ENCODE measurements around the gene SSH2.
A peak's percentile ranks its signal among the peaks of the same experiment; 100 is the strongest.
"Not testable (repeated sequence)": the region's sequence is repeated elsewhere in the genome, so short reads cannot be mapped to it uniquely, and the experiment has no call there.

SSH2 gene, protein sequence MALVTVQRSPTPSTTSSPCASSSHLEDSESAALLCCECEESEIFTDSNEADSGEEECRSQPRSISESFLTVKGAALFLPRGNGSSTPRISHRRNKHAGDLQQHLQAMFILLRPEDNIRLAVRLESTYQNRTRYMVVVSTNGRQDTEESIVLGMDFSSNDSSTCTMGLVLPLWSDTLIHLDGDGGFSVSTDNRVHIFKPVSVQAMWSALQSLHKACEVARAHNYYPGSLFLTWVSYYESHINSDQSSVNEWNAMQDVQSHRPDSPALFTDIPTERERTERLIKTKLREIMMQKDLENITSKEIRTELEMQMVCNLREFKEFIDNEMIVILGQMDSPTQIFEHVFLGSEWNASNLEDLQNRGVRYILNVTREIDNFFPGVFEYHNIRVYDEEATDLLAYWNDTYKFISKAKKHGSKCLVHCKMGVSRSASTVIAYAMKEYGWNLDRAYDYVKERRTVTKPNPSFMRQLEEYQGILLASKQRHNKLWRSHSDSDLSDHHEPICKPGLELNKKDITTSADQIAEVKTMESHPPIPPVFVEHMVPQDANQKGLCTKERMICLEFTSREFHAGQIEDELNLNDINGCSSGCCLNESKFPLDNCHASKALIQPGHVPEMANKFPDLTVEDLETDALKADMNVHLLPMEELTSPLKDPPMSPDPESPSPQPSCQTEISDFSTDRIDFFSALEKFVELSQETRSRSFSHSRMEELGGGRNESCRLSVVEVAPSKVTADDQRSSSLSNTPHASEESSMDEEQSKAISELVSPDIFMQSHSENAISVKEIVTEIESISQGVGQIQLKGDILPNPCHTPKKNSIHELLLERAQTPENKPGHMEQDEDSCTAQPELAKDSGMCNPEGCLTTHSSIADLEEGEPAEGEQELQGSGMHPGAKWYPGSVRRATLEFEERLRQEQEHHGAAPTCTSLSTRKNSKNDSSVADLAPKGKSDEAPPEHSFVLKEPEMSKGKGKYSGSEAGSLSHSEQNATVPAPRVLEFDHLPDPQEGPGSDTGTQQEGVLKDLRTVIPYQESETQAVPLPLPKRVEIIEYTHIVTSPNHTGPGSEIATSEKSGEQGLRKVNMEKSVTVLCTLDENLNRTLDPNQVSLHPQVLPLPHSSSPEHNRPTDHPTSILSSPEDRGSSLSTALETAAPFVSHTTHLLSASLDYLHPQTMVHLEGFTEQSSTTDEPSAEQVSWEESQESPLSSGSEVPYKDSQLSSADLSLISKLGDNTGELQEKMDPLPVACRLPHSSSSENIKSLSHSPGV (N-terminal part only)

DNA sequence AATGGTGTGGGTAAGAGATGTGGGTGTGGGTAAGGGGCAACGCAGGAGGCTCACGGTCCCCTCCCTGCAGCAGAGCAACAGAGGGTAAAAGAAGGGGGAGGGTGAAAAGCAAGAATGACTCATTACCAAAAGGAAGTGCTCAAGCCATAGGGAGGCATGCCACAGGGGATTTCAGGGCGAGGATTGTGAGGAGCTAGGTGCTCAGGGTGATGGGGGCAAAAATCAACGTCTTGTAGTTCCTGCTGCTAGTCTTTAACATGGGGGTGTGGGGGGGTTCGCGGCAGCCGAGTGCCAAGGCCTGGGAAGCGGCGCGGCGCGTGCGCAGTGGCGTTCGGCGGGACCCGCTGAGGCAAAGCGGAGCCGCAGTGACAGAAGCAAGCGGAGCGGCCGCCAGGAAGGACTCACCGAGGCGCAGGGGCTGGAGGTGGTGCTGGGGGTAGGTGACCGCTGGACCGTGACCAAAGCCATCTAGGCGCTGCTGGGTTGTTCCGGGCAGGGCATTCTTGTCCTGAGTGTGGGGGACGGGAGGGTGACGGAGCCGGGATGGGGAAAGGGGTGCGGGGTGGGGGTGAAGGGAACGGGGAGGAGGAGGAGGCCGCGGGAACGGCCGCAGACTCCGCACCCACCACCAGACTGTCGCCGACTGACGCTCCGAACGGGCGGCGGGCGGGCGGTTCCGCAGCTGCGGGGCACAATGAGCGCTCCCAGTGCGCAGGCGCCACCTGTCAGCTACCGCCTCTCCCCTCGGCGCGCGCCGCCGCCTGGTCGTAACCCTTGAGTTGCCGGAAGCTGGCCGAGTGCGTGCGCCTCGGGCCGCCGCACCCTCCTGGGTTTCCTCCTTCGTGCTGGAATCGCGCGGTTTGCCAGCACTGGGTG is at the start of gene SSH2:
Gene SSH2, minus strand, starts transcription at position 696 of the 876 bp plus-strand sequence. Its CDS starts 228 bp downstream, at position 468.
- peak; percentile 74 to 82 (median 80) for DNase-seq (ENCODE audit: low read depth in 3 of 3)

DNA sequence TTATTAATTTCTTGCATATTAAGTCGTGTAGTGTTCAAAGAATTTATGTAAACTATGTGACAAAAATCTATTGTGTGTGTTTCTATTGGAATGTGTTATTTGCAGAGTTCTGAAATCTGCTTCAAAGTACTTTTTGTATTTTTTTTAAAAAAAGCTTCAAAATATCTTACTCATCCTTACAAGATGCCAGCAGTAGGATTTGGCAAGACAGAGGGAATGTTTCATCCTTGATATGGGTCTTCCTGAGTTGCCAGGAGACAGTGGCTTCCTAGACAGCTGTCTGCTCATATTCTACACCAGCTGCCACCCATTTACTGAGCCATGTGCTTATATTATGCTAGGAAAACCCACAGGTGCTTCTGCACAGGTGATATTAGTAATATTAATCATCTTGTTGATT is 47.8 kb upstream of the SSH2 start:
- no peak for DNase-seq (ENCODE audit: low read depth in 3 of 3)

DNA sequence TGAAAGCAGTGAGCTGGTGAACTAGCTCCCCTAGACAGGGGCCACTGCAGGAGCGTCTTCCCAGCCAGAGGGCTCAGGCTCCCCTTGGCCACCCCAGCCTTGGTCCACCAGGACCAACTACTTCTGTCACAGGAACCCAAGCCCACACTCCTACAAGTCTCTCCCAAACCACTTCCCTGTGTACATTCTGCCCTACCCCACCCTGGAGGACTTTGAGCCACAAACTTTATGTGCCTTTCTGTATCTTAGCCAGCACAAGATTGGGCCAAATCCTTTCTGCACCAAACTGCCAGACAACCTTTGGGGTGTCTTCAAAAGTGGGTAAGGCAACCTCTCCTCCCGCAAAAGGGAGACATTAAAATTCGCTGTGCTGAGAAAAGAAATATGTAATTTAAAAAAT is 43.0 kb upstream of the SSH2 start:
- no peak for DNase-seq (ENCODE audit: low read depth in 3 of 3)

DNA sequence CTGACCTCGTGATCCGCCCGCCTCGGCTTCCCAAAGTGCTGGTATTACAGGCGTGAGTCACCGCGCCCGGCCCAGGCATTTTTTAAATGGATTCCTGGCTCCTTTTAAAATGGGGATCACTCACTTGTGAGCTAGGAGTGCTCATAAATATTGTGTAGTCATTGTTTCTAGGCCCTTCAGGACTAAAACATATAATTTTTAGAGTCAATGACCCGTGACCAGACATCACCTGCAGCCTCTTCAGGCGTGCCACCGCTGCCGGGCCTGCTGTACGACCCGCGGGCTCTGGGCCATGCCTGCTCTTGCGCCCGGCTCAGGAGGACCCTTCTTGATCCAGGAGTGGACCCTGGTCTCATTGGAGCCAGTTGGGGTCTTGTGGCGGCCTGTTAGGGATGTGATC is 42.2 kb upstream of the SSH2 start:
- no peak for DNase-seq (ENCODE audit: low read depth in 3 of 3)

DNA sequence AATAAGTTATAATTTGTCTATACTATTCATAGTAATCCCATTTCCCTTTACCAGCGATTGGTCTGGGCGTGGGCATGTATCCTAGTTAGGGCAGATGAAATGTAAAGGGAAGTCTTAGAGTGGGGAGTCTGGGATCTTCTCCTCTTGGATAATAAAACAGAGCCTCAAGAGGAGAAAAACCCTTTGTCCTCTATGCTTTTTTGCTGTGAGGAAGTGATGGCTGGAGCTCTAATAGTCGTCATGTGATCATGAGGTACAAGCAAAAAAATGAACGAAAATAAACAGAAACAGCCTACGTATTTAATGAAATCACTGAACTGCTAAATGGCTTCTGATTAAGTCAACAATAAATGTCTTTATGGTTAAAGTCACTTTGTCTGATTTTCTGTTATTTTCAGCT is 38.2 kb upstream of the SSH2 start:
- no peak for DNase-seq (ENCODE audit: low read depth in 3 of 3)

DNA sequence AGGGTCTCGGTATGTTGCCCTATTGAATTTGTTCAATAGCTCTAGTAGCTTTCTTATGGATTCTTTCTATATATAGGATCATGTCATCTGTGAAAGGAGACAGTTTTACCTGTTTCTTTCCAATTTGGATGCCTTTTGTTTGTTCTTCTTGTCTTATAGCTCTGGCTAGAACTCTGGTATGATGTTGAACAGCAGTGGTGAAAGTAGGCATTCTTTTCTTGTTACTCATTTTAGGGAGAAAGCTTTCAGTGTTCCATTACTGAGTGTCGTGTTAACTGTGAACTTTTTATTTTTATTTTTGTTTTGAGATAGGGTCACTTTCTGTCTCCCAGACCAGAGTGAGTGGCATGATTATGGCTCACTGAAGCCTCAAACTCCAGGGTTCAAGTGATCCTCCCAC is 32.6 kb upstream of the SSH2 start:
- no peak for DNase-seq (ENCODE audit: low read depth in 3 of 3)

DNA sequence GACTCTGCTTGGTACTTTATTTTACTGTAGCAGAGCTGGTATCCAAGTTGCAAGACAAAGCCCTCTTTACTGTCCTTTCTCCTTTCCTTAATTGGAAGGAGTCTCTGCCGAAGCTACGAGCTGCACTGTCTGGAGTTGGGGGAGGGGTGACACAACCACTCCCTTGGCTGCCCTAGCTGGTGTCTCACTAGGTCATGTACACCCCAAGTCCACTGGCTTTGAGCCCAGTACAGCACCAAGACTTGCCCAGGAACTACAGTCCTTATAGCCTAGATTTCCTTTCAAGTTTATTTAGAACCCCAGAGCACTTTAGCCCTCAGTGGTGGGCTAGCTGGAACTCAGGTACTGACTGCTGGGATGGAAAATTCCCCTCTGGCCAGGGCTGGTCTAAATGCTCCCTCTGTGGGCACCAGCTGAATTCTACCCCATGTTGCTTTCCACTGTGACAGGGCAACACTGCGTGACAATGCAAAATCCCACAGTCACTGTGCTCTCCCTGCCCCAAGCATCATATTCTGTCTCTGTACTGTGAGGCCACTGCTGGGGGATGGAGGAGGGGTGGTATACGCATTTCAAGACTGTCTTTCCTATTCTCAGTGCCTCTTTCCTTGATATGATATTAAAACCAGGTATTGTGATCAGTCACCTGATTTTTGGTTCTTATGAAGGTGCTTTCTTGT is 29.8 kb upstream of the SSH2 start:
- no peak for DNase-seq (ENCODE audit: low read depth in 3 of 3)

DNA sequence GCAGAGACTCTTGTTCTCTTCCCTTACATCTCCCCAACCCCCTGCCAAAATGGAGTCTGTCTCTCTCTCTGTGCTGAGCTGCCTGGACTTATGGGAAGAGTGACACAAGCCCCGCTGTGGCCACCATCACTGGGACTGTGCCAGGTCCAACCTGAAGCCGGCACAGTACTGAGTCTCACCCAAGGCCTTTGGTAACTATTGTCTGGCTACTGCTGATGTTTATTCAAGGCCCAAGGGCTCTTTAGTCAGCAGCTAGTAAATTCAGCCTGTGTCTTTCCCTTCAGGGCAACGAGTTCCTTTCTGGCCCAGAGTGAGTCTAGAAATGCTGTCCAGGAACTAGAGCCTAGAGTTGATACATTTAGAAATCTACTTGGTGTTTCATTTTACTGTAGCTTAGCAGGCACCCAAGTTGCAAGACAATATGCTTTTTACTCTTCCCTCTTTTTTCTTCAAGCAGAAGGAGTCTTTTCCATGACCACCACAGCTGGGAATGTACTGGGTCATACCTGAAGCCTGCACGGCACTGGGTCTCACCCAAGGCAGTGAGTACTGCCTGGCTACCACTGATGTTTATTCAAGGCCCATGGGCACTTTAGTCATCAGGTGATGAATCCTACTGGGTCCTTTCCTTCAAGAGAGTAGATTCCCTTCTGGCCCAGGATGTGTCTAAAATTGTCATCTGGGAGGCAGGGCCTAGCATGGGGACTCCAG is 29.1 kb upstream of the SSH2 start:
- DNase-seq (ENCODE audit: low read depth in 3 of 3): no peak

DNA sequence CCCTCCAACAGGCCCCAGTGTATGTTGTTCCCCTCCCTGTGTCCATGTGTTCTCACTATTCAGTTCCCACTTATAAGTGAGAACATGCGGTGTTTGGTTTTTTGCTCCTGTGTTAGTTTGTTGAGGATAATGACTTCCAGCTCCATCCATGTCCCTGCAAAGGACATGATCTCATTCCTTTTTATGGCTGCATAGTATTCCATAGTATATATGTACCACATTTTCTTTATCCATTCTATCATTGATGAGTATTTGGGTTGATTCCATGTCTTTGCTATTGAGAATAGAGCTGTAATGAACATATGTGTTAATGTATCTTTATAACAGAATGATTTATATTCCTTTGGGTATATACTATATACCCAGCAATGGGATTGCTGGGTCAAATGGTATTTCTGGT is 27.5 kb upstream of the SSH2 start:
- DNase-seq (ENCODE audit: low read depth in 3 of 3): not testable (repeated sequence)

DNA sequence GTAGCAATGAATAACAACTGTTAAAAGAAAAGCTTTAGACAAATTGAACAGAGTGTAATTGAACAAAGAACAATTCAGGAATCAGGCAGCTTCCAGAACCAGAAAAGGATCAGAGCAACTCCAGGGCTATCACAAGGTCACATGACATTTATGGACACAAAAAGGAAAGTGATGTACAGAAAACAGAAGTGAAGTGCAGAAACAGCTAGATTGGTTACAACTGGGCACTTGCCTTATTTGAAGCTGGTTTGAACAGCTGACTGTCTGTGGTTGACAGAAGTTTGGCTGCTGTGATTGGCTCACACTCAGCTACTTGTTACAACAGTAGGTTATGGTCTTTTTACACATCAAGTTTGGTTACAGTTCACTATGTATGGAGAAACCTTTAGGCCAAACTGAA is 26.2 kb upstream of the SSH2 start:
- no peak for DNase-seq (ENCODE audit: low read depth in 3 of 3)

DNA sequence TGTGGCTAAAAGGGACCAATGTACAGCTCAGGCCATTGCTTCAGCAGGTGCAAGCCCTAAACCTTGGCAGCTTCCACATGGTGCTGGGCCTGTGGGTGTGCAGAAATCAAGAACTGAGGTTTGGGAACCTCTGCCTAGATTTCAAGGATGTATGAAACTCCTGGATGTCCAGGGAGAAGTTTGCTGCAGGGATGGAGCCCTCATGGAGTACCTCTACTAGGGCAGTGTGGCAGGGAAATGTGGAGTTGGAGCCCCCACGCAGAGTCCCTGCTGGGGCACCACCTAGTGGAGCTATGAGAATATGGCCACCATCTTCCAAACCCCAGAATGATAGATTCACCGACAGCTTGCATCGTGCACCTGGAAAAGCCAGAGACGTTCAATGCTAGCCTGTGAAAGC is 24.4 kb upstream of the SSH2 start:
- no peak for DNase-seq (ENCODE audit: low read depth in 3 of 3)

DNA sequence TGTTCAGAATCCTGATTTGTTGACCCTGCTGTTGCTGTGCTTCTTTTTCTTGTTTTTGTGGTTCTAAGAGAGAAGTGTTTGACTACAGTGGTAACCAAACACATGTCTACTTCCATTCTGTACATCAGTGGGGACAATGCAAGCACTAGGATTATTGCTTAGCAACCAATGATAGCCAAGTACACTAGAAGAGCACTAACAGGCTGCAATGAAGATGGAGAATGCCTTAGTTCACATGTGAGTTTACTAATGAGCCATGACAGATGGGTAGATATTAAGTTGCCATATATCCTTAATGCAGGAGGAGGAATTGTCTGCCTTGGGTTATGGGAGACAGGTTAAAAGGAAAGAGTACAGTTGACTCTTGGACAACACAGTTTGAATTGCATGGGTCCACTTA is 19.7 kb upstream of the SSH2 start:
- DNase-seq (ENCODE audit: low read depth in 3 of 3): no peak

DNA sequence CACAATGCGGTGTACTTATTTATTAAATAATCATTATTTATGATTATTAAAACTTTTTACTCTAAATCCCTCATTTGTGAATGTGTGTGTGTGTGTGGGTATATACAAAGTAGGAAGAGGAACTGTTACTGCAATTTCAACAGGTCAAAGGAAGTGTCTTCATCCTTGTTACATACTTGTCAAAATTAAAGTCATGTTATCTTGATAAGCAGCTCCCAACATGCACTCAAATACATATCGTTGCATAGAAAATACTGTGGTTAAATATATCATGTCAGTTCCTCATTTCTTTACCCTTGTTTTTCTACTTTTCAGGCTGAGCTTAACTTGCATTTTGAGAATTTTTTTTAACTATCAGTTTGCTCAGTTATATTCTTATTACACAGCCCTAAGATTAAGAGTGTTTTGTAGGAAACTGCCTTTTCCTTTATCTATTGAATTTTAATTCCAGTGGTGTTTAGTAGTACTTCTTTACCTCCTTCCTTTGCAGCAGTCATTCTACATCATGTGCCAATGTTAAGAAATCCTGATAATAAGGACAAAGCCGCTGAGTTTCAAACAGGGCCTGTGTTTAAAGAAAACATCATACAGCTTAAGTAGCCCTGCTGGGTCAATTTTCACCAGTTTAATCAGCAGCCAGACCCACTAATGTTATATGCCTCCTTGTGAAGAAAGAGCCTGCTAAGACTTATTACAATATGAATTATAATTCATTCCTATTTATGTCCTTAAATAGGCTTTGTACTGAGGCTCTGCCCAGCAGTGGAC is 18.6 kb upstream of the SSH2 start:
- DNase-seq (ENCODE audit: low read depth in 3 of 3): no peak

DNA sequence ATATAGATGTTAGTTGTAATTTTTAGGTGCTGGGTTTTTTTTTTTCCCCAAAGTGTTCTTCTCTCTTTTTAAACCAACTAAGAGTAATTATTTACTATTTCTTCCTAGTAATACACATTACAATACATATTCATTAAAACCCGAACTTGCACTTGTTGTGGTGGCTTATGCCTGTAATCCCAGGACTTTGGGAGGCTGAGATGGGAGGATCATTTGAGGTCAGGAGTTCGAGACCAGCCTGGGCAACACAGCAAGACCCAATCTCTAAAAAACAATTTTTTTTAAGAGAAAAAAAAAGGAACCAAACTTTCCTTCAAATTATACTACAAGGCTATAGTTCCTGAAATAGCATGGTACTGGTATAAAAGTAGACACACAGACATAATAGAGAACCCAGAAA is 15.3 kb upstream of the SSH2 start:
- no peak for DNase-seq (ENCODE audit: low read depth in 3 of 3)

DNA sequence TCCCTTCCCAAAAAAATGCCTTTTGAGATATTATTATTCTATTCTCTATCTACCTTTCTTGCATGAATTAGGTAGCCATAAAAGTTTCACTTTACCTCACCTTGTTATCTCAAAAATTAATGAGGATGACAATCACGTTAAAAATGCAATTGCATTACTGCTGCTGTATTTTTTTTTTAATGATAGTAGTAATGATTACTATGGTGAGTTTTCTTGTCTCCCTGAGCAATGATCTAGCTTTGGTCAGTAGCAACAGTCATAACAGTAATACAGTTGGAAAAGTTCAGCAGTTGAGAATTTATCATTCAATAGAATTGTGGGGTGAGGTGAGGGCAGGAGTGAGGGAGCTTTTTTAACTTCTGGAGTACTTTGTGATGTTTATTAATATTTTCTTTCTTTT is 11.3 kb upstream of the SSH2 start, which contains the start of gene EFCAB5:
Gene EFCAB5, plus strand, starts transcription at position 301 of the 400 bp plus-strand sequence. CDS start 163 bp downstream, outside the sequence.
- no peak for DNase-seq (ENCODE audit: low read depth in 3 of 3)

DNA sequence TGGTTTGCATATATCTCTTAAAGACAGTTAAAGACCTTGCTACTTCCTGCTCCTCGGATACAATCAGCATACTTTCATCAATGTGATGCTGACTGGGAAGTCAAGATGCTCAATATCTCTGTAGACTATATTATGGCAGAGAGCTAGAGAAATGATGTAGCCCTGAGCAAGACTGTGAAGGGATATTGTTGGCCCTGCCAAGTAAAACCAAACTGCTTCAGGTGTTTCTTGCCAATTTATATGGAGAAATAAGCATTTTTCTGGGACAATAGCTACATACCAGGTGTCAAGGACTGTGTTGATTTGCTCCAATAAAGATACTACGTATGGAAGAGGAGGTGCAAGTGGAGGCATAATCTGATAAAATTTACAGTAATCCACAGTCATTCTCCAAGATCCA is 6.7 kb upstream of the SSH2 start:
- no peak for DNase-seq (ENCODE audit: low read depth in 3 of 3)

DNA sequence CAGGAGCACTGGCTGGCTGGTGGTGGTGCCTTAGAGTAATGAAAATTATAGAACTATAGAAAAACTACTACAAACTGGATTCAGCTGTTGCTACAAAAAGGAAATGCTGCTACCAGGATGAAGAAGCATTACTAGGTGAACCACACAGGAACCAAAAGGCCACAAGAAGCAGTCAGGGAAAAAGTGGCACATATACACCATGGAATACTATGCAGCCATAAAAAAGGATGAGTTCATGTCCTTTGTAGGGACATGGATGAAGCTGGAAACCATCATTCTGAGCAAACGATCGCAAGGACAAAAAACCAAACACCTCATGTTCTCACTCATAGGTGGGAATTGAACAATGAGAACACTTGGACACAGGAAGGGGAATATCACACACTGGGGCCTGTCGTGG is 5.9 kb upstream of the SSH2 start:
- DNase-seq (ENCODE audit: low read depth in 3 of 3): not testable (repeated sequence)

DNA sequence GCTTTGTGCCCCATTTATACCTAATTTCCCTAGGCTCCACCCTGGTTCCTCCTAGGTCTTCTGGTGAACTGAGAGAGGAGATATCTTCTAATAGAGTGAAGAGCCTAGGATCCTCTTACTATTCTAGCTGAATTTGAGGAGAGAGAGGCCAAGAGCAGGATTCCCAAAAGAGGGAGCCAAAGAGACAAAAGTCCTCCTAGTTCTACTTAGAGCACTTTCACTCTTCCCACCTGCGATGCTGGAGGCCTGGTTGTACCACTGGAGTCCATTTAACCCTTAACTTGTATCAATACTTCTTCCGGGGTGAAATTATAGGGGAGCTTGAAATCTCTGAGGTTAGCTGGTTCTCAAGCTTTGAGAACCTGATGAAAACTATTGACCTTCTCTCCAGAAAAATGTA is 3.4 kb upstream of the SSH2 start:
- no peak for DNase-seq (ENCODE audit: low read depth in 3 of 3)

All from stimulated activated CD4-positive, alpha-beta T cell treated with anti-CD3 and anti-CD28 coated beads, TNF-alpha, amount 100 ng/mL, for 4 hours (primary cell).